Left ventricle myocardium inferior (tissue), 1 donor: ENCODE measurements around the gene ADCY5. TPM values are rescaled to one million over a fixed set of nuclear protein-coding genes. Genes with fewer than 3 reads are reported as not detected.

ENCODE experiments used
- DNase-seq: peaks from one replicate; pipeline ENCODE4 v3.0.0-alpha.2; 2020
- H3K27ac ChIP-seq: fragments of 200-600 bp; replicated peaks from 2 replicates; pipeline ENCODE4 v1.8.0; 2021
- H3K27me3 ChIP-seq: fragments of 200-600 bp; 2 replicates; pipeline ENCODE4 v1.8.0; 2021; ENCODE audit warnings: low read depth
- H3K36me3 ChIP-seq: fragments of 200-600 bp; 2 replicates; pipeline ENCODE4 v1.8.0; 2021
- H3K4me1 ChIP-seq: fragments of 200-600 bp; 2 replicates; pipeline ENCODE4 v1.8.0; 2021
- H3K4me3 ChIP-seq: fragments of 200-600 bp; 2 replicates; pipeline ENCODE4 v1.8.0; 2021; ENCODE audit warnings: mild to moderate bottlenecking, moderate library complexity
- H3K9me3 ChIP-seq: fragments of 200-600 bp; replicated peaks from 2 replicates; pipeline ENCODE4 v1.8.0; 2021
- intact Hi-C: fragments of 100-400 bp; cut with micrococcal nuclease; formaldehyde crosslinking; loops from one replicate; pipeline ENCODE4 v1.11.0; 2022
- total RNA-seq: library from RNA; stranded (reverse); fragmentation: NEBNext Ultra II Directional; extraction: Animal tissue kit (Norgen Biotek cat#: 25700); gene quantifications from one replicate; pipeline ENCODE4 v1.2.1, GENCODE V29; 2021
- TF ChIP-seq, protein P1 (sequence below): fragments of 200-600 bp; IDR thresholded peaks from 2 replicates; pipeline ENCODE4 v1.8.0; 2021; ENCODE audit warnings: antibody characterized with exemption, mild to moderate bottlenecking, borderline replicate concordance
- donor health status: DM: no; HTN: yes; CAD: no; lungs with severe emphysema.

The ADCY5 gene
- total RNA-seq, 1 donor from 2014 or later = 249 TPM

DNA sequence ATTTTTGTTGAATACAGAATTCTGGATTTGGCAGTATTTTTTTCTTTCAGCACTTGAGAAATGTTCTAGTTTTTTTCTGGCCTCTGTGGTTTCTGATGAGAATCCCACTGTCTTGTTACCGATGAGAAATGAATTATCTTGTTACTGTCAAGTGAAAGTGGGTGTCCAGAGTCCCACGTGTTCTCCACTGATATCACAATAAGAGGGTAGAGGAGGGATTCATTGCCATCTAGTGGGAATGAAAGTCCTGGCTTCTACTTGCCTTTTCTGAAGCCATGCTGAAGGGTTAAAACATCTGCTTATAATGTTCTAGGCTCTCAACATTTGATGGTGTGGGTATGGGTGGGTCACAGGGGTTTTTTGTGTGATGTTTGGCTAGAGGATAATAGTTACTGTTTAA lies 181.1 kb downstream of the ADCY5 start:
- Histone ChIP-seq H3K27ac (no peak overlapping the region), H3K4me3 (no peak overlapping the region), H3K9me3 (peaks cover 7% of the 10 kb centered on the region), H3K36me3 (peaks cover 27% of the 10 kb centered on the region), H3K4me1 (peaks cover 22% of the 10 kb centered on the region), H3K27me3 (no peaks in the 10 kb centered on the region)
- intact Hi-C loops = no loop called here
- no peak for DNase-seq
- TF ChIP-seq, protein P1, sequence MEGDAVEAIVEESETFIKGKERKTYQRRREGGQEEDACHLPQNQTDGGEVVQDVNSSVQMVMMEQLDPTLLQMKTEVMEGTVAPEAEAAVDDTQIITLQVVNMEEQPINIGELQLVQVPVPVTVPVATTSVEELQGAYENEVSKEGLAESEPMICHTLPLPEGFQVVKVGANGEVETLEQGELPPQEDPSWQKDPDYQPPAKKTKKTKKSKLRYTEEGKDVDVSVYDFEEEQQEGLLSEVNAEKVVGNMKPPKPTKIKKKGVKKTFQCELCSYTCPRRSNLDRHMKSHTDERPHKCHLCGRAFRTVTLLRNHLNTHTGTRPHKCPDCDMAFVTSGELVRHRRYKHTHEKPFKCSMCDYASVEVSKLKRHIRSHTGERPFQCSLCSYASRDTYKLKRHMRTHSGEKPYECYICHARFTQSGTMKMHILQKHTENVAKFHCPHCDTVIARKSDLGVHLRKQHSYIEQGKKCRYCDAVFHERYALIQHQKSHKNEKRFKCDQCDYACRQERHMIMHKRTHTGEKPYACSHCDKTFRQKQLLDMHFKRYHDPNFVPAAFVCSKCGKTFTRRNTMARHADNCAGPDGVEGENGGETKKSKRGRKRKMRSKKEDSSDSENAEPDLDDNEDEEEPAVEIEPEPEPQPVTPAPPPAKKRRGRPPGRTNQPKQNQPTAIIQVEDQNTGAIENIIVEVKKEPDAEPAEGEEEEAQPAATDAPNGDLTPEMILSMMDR = no peak

DNA sequence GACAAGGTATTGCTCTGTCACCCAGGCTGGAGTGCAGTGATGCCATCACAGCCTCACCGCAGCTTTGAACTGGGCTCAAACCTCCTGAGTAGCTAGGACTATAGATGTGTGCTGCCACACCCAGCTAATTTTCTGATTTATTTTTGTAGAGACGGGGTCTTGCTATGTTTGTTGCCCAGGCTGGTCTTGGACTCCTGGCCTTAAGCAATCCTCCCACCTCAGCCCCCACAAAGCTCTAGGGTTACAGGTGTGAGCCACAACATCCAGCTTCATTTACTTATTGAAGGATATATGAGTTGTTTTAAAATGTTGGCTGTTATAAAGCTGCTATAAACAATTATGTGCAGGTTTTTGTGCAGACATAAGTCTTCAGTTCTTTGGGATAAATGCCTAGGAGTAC lies 184.9 kb downstream of the ADCY5 start:
- peaks cover 4% of the 10 kb centered on the region for H3K4me1 ChIP-seq
- H3K9me3 ChIP-seq = peaks cover 7% of the 10 kb centered on the region
- no peak overlapping the region for H3K27ac ChIP-seq
- intact Hi-C loops = no loop called here
- peaks cover 22% of the 10 kb centered on the region for H3K36me3 ChIP-seq
- H3K27me3 ChIP-seq = no peaks in the 10 kb centered on the region
- H3K4me3 ChIP-seq = no peak overlapping the region
- TF ChIP-seq, protein P1 = no peak
- DNase-seq = no peak

- intact Hi-C loops = no loop called here
- Histone ChIP-seq H3K4me1 (peaks cover 6% of the 10 kb centered on the region), H3K27me3 (no peaks in the 10 kb centered on the region), H3K27ac (no peak overlapping the region), H3K9me3 (peaks cover 7% of the 10 kb centered on the region), H3K4me3 (no peak overlapping the region), H3K36me3 (peaks cover 22% of the 10 kb centered on the region)
- TF ChIP-seq, protein P1 = no peak
- DNase-seq = no peak
Measured at GRCh38 chr3:123262868-123263267, 186.0 kb downstream of the ADCY5 start.

- Histone ChIP-seq H3K4me3 (no peak overlapping the region), H3K36me3 (peaks cover 22% of the 10 kb centered on the region), H3K27ac (no peak overlapping the region), H3K9me3 (peaks cover 7% of the 10 kb centered on the region), H3K27me3 (no peaks in the 10 kb centered on the region), H3K4me1 (peaks cover 6% of the 10 kb centered on the region)
- intact Hi-C loops = no loop called here
- DNase-seq = no peak
- TF ChIP-seq, protein P1 = no peak
Measured at GRCh38 chr3:123262226-123262625, 186.7 kb downstream of the ADCY5 start.

DNA sequence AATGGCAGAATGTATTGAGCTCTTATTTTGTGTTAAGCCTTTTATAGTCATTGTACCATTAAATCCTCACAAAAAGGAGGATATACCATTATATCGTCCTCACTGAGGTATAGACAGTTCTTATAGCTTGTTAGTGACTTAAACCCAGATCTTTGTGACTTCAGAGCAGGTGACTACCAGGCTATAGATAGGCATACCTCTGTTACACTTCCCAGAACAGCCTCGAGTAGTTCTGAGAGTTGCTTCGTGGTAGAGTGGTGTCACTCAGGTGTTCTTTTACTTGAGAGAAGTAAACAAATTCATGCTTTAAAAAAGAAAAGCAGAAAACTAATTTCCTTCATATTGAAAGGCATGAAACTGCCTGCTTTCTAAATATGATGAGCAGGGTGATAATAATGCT lies 187.2 kb downstream of the ADCY5 start:
- intact Hi-C loops = no loop called here

More for the DNA sequence above, 187.2 kb downstream of the ADCY5 start:
- Histone ChIP-seq H3K9me3 (peaks cover 3% of the 10 kb centered on the region), H3K4me1 (peaks cover 6% of the 10 kb centered on the region), H3K27me3 (no peaks in the 10 kb centered on the region), H3K27ac (no peak overlapping the region), H3K4me3 (no peak overlapping the region), H3K36me3 (peaks cover 22% of the 10 kb centered on the region)
- no peak for DNase-seq
- TF ChIP-seq, protein P1 = no peak
